Heart left ventricle (tissue), 16 donors: ENCODE measurements around the gene C16orf96. TPM values are rescaled to one million over a fixed set of nuclear protein-coding genes. Genes with fewer than 3 reads are reported as not detected.

Experiments used
- ATAC-seq, 4 donors: fragments of 200-7000 bp; cut with Tn5 transposase; one replicate each; pipeline ENCODE4 v1.9.1; 2020 to 2022; ENCODE audit warnings: moderate library complexity in 4 of 4, mild to moderate bottlenecking in 3 of 4, moderate number of reproducible peaks in 1 of 4
- DNase-seq, 5 donors: peaks; one replicate each; pipeline ENCODE4 v3.0.0-alpha.2; 2020
- H3K27ac ChIP-seq, 12 donors: fragments of 200-600 bp; sonication (generic) in 4 of 12; one replicate each; pipeline versions ENCODE4 v1.5.0 to v1.8.0; 2016 to 2022; ENCODE audit warnings: mild to moderate bottlenecking in 2 of 12
- H3K27me3 ChIP-seq, 9 donors: fragments of 200-600 bp; sonication (generic) in 2 of 9; one replicate each; pipeline versions ENCODE4 v1.5.1 to v1.8.0; 2016 to 2022; ENCODE audit warnings: mild to moderate bottlenecking in 3 of 9
- H3K36me3 ChIP-seq, 9 donors: fragments of 200-600 bp; sonication (generic) in 2 of 9; one replicate each; pipeline versions ENCODE4 v1.5.0 to v1.8.0; 2018 to 2022; ENCODE audit warnings: mild to moderate bottlenecking in 2 of 9
- H3K4me1 ChIP-seq, 12 donors: fragments of 200-600 bp; sonication (generic) in 4 of 12; one replicate each; pipeline versions ENCODE4 v1.5.0 to v1.8.0; 2016 to 2022; ENCODE audit warnings: mild to moderate bottlenecking in 3 of 12
- H3K4me3 ChIP-seq, 12 donors: fragments of 200-600 bp; sonication (generic) in 4 of 12; one replicate each; pipeline versions ENCODE4 v1.5.0 to v1.8.0; 2017 to 2022; ENCODE audit warnings: mild to moderate bottlenecking in 9 of 12, moderate library complexity in 4 of 12
- H3K9me3 ChIP-seq, 12 donors: fragments of 200-600 bp; sonication (generic) in 4 of 12; one replicate each; pipeline versions ENCODE4 v1.5.0 to v1.8.0; 2016 to 2022; ENCODE audit warnings: mild to moderate bottlenecking in 1 of 12
- CTCF ChIP-seq, 12 donors: fragments of 200-600 bp; sonication (generic) in 4 of 12; IDR thresholded peaks; one replicate each; pipeline versions ENCODE4 v1.5.0 to v1.8.0; 2018 to 2022; ENCODE audit warnings: antibody characterized with exemption in 12 of 12, mild to moderate bottlenecking in 5 of 12
- POLR2A ChIP-seq, 2 donors: fragments of 450-650 bp; IDR thresholded peaks; one replicate each; pipeline ENCODE4 v1.6.1; 2017; ENCODE audit warnings: antibody characterized with exemption in 2 of 2, mild to moderate bottlenecking in 2 of 2, moderate library complexity in 2 of 2
- WGBS, 4 donors: extraction: QIAGEN DNeasy Blood & Tissue Kit in 2 of 4; methylation state at CpG; one replicate each; pipeline versions ENCODE4 v1.1.5 to v1.1.7; 2013 to 2018; 5-methylcytosine and 5-hydroxymethylcytosine counted together
- intact Hi-C, 10 donors: fragments of 100-400 bp; cut with DNase I; formaldehyde crosslinking; loops; one replicate each; pipeline versions ENCODE4 v1.11.1 to v1.14.2; 2022
- polyA plus RNA-seq, 2 donors: library from polyadenylated mRNA; stranded (reverse); fragments of 200-250 nt; gene quantifications; one replicate each; pipeline ENCODE4 v1.2.3, GENCODE V29; 2013
- total RNA-seq, 9 donors: library from RNA; depleted of rRNA in 2 of 9; stranded (reverse); fragments of >200 nt in 2 of 9; fragmentation: NEBNext Ultra II Directional in 3 of 9; extraction: Animal tissue kit (Norgen Biotek cat#: 25700) in 3 of 9; gene quantifications; one replicate each; pipeline versions ENCODE4 v1.1.0 to v1.2.4, GENCODE V29; 2016 to 2023
- donor health status: ischemic (EF 13 %, LVEDD 7.1; RV severe dilation, severe dysfunction).
- donor health status: healthy with polysubstance abuse.
- donor health status: DM: no; HTN: yes; CAD: no.
- donor health status: DM: no; HTN: no; CAD: no.
- donor health status: ischemic (EF 25% LVEDD 6.9; RV normal size, moderate dysfunction).
- donor health status: ischemic (EF 25% LVEDD 5.7; RV mildly dilated, moderate dysfunction).
- donor health status: healthy.
- donor health status: DM: yes; HTN: yes; CAD: no.
- donor health status: ischemic (EF 35%, LVEDD 5.7; RV mildly dilated, moderate dysfunction).
- donor health status: nonischemic (EF 11% LVEDD 7.7; RV severe dilation, severe dysfunction).
- donor health status: DM: yes; HTN: yes; CAD: no.
- donor health status: PGD.
- donor health status: ischemic (EF 29% LVEDD 5.4; RV normal size, mild dysfunction).
- donor health status: nonischemic (EF 23%, LVEDD 6.1; RV moderate dilation, normal function).

The C16orf96 gene
- total and polyA plus RNA-seq, 11 donors: 0.01 to 0.19 (median 0.13) TPM; not detected in 2

GRCh38 chr16:4649744-4650442 is 93.8 kb downstream of the C16orf96 start:
- intact Hi-C loops: no loop called here
- TF ChIP-seq POLR2A (IDR thresholded peaks at IDR 0.05) (no peak), CTCF (IDR thresholded peaks at IDR 0.05) (no peak)
- peaks cover 0 to 5% (median 0%) of the 10 kb centered on the region in 12 donors for H3K4me1 ChIP-seq
- H3K27me3 ChIP-seq: no peaks in the 10 kb centered on the region
- H3K36me3 ChIP-seq: peaks cover 0 to 72% (median 44%) of the 10 kb centered on the region in 9 donors
- WGBS, 4 donors: 89 to 94% (median 90%) methylated on average over 25 of the region's 25 CpGs
- no peaks in the 10 kb centered on the region for H3K9me3 ChIP-seq
- no peak for DNase-seq
- no peak overlapping the region for H3K4me3 ChIP-seq
- H3K27ac ChIP-seq: no peak overlapping the region
- peak in 1 of 4 donors; percentile 4 for ATAC-seq

Other genes with a start within 250 kb of the C16orf96 start
- 10 to 100 TPM in 7 of 9 donors, 1 to 10 TPM in 2; 7.6 to 23.4 (median 12.7) TPM for gene GLIS2, start 240.3 kb upstream of the C16orf96 start, total RNA-seq
- gene GLIS2, start 240.3 kb upstream of the C16orf96 start, polyA plus RNA-seq: 10 to 100 TPM in 1 of 2 donors, 1 to 10 TPM in 1; 7.7 to 14.2 TPM
- 10 to 100 TPM; 32.7 to 96.9 (median 60.9) TPM for gene PAM16, start 205.0 kb upstream of the C16orf96 start, total RNA-seq
- gene PAM16, start 205.0 kb upstream of the C16orf96 start, polyA plus RNA-seq: 100 to 1,000 TPM; 109 to 210 TPM
- gene VASN, start 184.5 kb upstream of the C16orf96 start, total RNA-seq: 10 to 100 TPM in 3 of 9 donors, 1 to 10 TPM in 6; 3.8 to 20.0 (median 6.2) TPM
- 10 to 100 TPM in 1 of 2 donors, 1 to 10 TPM in 1; 6.1 to 14.9 TPM for gene VASN, start 184.5 kb upstream of the C16orf96 start, polyA plus RNA-seq
- gene CORO7, start 139.7 kb upstream of the C16orf96 start, total RNA-seq: 10 to 100 TPM in 5 of 9 donors, 1 to 10 TPM in 4; 7.2 to 39.7 (median 10.1) TPM
- gene CORO7, start 139.7 kb upstream of the C16orf96 start, polyA plus RNA-seq: 10 to 100 TPM in 1 of 2 donors, 1 to 10 TPM in 1; 9.7 to 12.8 TPM
- 10 to 100 TPM; 47.5 to 88.4 (median 59.7) TPM for gene DNAJA3, start 130.5 kb upstream of the C16orf96 start, total RNA-seq
- gene DNAJA3, start 130.5 kb upstream of the C16orf96 start, polyA plus RNA-seq: 10 to 100 TPM; 47.4 to 81.8 TPM
- 10 to 100 TPM; 12.0 to 47.5 (median 23.4) TPM for gene NMRAL1, start 81.7 kb upstream of the C16orf96 start, total RNA-seq
- gene NMRAL1, start 81.7 kb upstream of the C16orf96 start, polyA plus RNA-seq: 10 to 100 TPM; 25.4 to 28.0 TPM
- 100 to 1,000 TPM in 5 of 9 donors, 10 to 100 TPM in 4; 60.6 to 250 (median 117) TPM for gene HMOX2, start 79.9 kb upstream of the C16orf96 start, total RNA-seq
- 100 to 1,000 TPM; 113 to 245 TPM for gene HMOX2, start 79.9 kb upstream of the C16orf96 start, polyA plus RNA-seq
- 10 to 100 TPM; 44.6 to 51.1 (median 46.4) TPM for gene CDIP1, start 17.6 kb upstream of the C16orf96 start, total RNA-seq
- gene CDIP1, start 17.6 kb upstream of the C16orf96 start, polyA plus RNA-seq: 10 to 100 TPM; 33.3 to 44.6 TPM
- gene UBALD1, start 58.5 kb downstream of the C16orf96 start, total RNA-seq: 10 to 100 TPM in 8 of 9 donors, 1 to 10 TPM in 1; 9.1 to 38.9 (median 18.7) TPM
- 10 to 100 TPM; 23.7 to 33.9 TPM for gene UBALD1, start 58.5 kb downstream of the C16orf96 start, polyA plus RNA-seq
- gene MGRN1, start 68.5 kb downstream of the C16orf96 start, total RNA-seq: 10 to 100 TPM; 28.5 to 75.0 (median 42.0) TPM
- gene MGRN1, start 68.5 kb downstream of the C16orf96 start, polyA plus RNA-seq: 10 to 100 TPM; 17.9 to 36.9 TPM
- gene NUDT16L1, start 137.2 kb downstream of the C16orf96 start, total RNA-seq: 10 to 100 TPM; 33.1 to 65.2 (median 46.4) TPM
- 10 to 100 TPM; 47.5 to 51.0 TPM for gene NUDT16L1, start 137.2 kb downstream of the C16orf96 start, polyA plus RNA-seq
- 10 to 100 TPM in 2 of 9 donors, 1 to 10 TPM in 7; 5.1 to 12.5 (median 8.6) TPM for gene ANKS3, start 177.9 kb downstream of the C16orf96 start, total RNA-seq
- 10 to 100 TPM in 1 of 2 donors, 1 to 10 TPM in 1; 9.8 to 12.7 TPM for gene ANKS3, start 177.9 kb downstream of the C16orf96 start, polyA plus RNA-seq
- gene DNAAF8, start 178.2 kb downstream of the C16orf96 start, total RNA-seq: 1 to 10 TPM in 3 of 9 donors, under 1 TPM in 6; 0.34 to 3.4 (median 0.70) TPM
- 1 to 10 TPM; 1.7 TPM for gene DNAAF8, start 178.2 kb downstream of the C16orf96 start, polyA plus RNA-seq
- gene ZNF500, start 210.8 kb downstream of the C16orf96 start, total RNA-seq: 10 to 100 TPM in 1 of 9 donors, 1 to 10 TPM in 8; 4.8 to 11.6 (median 6.5) TPM
- 1 to 10 TPM; 5.7 to 7.1 TPM for gene ZNF500, start 210.8 kb downstream of the C16orf96 start, polyA plus RNA-seq
- under 1 TPM in 1 of 9 donors, not detected in 8; 0.32 TPM for gene SEPTIN12, start 232.0 kb downstream of the C16orf96 start, total RNA-seq
- not detected for gene SEPTIN12, start 232.0 kb downstream of the C16orf96 start, polyA plus RNA-seq
- gene SMIM22, start 239.0 kb downstream of the C16orf96 start, total RNA-seq: not detected
- gene SMIM22, start 239.0 kb downstream of the C16orf96 start, polyA plus RNA-seq: not detected
- 100 to 1,000 TPM in 4 of 9 donors, 10 to 100 TPM in 5; 58.4 to 167 (median 95.0) TPM for gene ROGDI, start 246.3 kb downstream of the C16orf96 start, total RNA-seq
- 100 to 1,000 TPM in 1 of 2 donors, 10 to 100 TPM in 1; 43.4 to 134 TPM for gene ROGDI, start 246.3 kb downstream of the C16orf96 start, polyA plus RNA-seq